Rectal smooth muscle tissue (tissue), 1 donor: ENCODE data around the gene TFPI2.

Source experiments
- H3K27ac ChIP-seq: one replicate; pipeline ENCODE4 v1.7.0; 2013; ENCODE audit warnings: low read depth, low read length, inconsistent platforms
- H3K27me3 ChIP-seq: one replicate; pipeline ENCODE4 v1.7.0; 2013; ENCODE audit warnings: low read length; ENCODE audit not compliant: control insufficient read depth, insufficient read depth
- H3K36me3 ChIP-seq: one replicate; pipeline ENCODE4 v1.7.0; 2013; ENCODE audit warnings: low read length; ENCODE audit not compliant: control insufficient read depth, insufficient read depth
- H3K4me1 ChIP-seq: one replicate; pipeline ENCODE4 v1.7.0; 2013; ENCODE audit warnings: low read length; ENCODE audit not compliant: control insufficient read depth, insufficient read depth
- H3K4me3 ChIP-seq: one replicate; pipeline ENCODE4 v1.7.0; 2013; ENCODE audit warnings: low read length
- H3K9ac ChIP-seq: one replicate; pipeline ENCODE4 v1.7.0; 2013; ENCODE audit warnings: low read length

Gene TFPI2, protein sequence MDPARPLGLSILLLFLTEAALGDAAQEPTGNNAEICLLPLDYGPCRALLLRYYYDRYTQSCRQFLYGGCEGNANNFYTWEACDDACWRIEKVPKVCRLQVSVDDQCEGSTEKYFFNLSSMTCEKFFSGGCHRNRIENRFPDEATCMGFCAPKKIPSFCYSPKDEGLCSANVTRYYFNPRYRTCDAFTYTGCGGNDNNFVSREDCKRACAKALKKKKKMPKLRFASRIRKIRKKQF

DNA sequence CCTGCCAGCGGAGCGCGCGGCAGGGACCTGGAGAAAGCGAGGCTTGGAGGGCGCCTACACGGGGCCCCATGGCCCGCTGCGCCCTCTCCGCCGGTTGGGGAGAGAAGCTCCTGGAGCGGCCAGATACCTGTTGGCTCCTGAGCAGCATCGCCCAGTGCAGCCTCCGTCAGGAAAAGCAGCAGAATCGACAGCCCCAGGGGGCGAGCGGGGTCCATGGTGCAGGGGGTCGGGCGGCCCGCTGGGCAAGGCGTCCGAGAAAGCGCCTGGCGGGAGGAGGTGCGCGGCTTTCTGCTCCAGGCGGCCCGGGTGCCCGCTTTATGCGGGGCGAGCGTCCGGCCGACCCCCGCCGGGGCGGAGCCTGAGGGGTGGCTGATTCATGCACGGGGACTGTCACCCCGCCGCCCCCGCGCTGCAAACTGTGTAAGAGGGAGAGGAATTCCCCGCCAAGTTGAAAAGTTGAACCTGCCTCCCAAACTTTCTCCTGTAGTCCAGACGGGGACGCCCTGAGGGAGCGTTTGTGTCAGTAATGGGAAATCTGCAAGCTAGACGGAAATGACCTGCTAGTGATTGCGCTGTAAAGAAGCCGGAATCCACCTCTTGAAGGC, at the start of gene TFPI2:
TFPI2 (minus strand) TSS at position 290 of the 605 bp plus-strand sequence; CDS start at position 215, 75 bp downstream.
- Histone ChIP-seq H3K4me3 (peak within 1 kb of the TSS; percentile 71), H3K36me3 (no peaks in the 10 kb centered on the region), H3K4me1 (peaks cover 2% of the 10 kb centered on the region), H3K27me3 (no peaks in the 10 kb centered on the region), H3K27ac (no peak within 1 kb of the TSS), H3K9ac (no peak within 1 kb of the TSS)

DNA sequence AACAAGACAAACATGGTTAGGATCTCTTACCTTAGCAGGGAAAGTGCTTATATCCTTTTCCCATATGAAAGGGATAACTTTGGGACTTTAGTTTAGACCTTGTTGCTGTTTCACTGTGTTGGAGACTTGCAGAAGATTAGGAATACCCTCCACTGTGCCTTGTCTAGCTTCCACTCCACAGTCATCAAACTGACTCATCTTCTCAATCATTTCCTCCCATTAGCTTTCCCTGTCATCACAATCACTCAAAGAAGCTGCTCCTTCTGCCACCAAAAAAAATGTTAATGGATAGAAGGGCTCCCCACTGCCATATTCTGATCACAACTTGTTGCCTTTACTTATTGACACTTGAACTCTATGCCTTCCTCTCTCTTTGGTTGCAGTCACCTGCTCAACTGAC, 47.7 kb upstream of the TFPI2 start:
- H3K27me3 ChIP-seq, result no peaks in the 10 kb centered on the region
- H3K4me1 ChIP-seq, result no peaks in the 10 kb centered on the region
- H3K4me3 ChIP-seq, result no peak overlapping the region
- H3K9ac ChIP-seq, result no peak overlapping the region
- no peak overlapping the region for H3K27ac ChIP-seq
- no peaks in the 10 kb centered on the region for H3K36me3 ChIP-seq

DNA sequence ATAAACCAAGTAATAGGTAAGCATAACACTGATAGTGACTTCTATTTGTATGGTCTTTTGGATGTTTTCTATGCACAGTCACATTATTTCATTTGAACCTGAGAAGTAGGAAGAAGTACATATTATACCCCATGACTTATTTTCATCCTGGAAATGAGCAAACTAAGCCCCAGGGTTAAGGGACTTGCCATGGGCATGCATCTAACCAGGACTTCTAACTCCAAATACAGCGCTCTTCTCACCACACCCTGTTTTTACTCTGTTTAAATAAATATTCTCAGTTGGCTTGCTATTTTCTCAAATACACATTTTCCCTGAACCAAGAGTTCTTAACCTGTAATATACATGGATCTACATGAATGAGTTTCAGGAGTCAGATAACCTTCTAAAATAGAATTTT, 47.3 kb upstream of the TFPI2 start:
- H3K27ac ChIP-seq, result no peak overlapping the region
- no peak overlapping the region for H3K9ac ChIP-seq

DNA sequence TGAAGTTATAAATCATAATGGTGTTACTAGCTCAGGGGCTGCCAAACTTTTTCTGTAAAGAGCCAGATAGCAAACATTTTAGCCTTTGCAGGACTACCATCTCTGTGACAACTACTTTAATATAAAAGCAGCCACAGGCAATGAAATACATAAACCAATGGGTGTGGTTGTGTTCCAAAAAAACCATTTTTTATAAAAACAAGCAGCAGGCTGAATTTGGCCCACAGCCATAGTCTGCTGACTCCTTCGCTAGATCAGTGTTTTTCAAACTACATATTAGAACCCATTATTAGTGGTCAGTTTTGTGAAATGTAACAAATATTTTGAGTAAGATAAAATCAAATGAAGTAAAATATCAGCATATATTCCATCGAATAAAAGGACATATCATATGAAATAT, 44.5 kb upstream of the TFPI2 start:
- H3K27me3 ChIP-seq, result no peaks in the 10 kb centered on the region
- no peaks in the 10 kb centered on the region for H3K36me3 ChIP-seq
- H3K4me3 ChIP-seq, result no peak overlapping the region
- H3K9ac ChIP-seq, result no peak overlapping the region
- no peaks in the 10 kb centered on the region for H3K4me1 ChIP-seq
- no peak overlapping the region for H3K27ac ChIP-seq

More for the DNA sequence above, 47.3 kb upstream of the TFPI2 start:
- H3K4me3 ChIP-seq, result no peak overlapping the region
- H3K36me3 ChIP-seq, result no peaks in the 10 kb centered on the region
- H3K27me3 ChIP-seq, result no peaks in the 10 kb centered on the region
- no peaks in the 10 kb centered on the region for H3K4me1 ChIP-seq

DNA sequence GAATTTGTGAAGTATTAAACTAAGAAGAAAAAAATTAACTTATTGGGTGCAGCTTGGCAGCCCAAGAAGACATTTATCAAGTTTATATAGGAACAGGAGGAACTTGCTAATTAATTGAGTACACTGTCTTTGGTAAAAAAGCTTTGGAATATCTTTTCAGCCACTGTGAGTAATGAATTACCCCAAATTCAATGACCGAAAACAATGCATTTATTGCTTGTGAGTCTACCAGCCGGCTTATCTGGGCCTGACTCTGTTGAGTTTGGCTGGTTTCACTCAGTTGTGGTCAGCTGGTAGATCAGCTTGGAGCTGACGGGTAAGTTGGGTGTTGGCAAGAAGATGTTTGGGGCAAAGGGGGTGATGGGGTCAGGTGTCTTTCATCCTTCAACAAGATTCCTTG, 42.6 kb upstream of the TFPI2 start:
- no peak overlapping the region for H3K4me3 ChIP-seq
- no peaks in the 10 kb centered on the region for H3K4me1 ChIP-seq
- H3K27me3 ChIP-seq, result no peaks in the 10 kb centered on the region
- no peaks in the 10 kb centered on the region for H3K36me3 ChIP-seq
- H3K27ac ChIP-seq, result no peak overlapping the region
- no peak overlapping the region for H3K9ac ChIP-seq

DNA sequence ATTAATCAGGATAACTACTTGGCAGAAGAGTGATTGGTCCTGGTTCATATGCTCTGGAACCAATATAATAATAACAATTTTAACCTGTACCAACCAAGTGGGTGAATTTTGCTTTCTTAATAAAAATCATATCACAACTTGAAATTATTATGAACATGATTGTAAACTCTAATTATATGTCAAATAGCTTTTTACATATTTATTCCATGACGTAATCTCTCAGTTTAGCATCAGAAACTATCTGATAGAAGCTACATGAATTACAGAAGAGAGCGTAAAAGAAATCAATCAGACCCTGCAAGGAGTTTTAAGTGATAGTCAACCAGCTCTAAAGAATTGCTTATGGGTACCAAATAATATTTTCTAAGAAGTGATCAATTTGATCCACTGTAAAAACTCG, 41.1 kb upstream of the TFPI2 start:
- Histone ChIP-seq H3K4me3 (no peak overlapping the region), H3K9ac (no peak overlapping the region), H3K27ac (no peak overlapping the region), H3K36me3 (peaks cover 2% of the 10 kb centered on the region), H3K4me1 (peaks cover 3% of the 10 kb centered on the region), H3K27me3 (no peaks in the 10 kb centered on the region)

DNA sequence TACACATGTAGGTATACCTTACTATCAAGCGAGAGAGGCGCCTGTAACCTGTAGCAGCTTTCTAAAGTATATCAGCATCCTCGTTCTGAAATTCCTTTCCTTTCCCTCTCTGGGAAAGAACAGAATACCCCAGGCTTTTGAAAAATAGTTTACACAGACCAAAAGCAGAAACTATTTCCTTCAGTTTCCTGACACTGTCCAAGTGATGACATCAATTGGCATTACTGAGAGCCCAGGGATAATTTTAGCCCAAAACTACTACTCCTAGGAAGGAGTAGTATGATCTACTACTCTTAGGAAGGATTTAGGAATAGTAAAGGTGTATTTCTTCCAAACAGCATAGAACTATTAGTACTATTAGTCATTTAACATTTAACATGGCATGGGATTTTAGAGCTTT, 37.0 kb upstream of the TFPI2 start:
- Histone ChIP-seq H3K9ac (no peak overlapping the region), H3K4me3 (no peak overlapping the region), H3K27ac (no peak overlapping the region), H3K4me1 (peaks cover 3% of the 10 kb centered on the region), H3K27me3 (no peaks in the 10 kb centered on the region), H3K36me3 (peaks cover 2% of the 10 kb centered on the region)

DNA sequence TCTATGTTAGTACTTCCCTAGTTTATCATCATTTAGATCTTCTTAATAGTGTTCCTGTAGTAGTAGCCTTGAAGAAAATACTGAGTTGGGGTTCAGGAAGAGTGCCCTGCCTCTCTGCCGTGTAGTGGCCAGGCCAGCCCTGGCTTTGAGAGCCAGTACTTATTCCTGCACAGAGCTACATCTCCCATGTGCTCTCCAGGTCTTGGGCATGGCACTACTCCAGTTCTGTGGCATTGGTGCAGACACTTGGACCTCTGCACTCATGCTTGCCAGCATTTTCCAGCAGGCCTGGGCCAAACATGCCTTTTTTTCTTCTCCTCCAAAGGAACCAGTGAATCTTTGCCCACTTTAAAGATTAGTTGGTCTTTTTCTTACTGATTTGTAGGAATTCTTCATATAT, 36.2 kb upstream of the TFPI2 start:
- H3K36me3 ChIP-seq, result peaks cover 2% of the 10 kb centered on the region
- peaks cover 3% of the 10 kb centered on the region for H3K4me1 ChIP-seq
- no peak overlapping the region for H3K9ac ChIP-seq
- no peak overlapping the region for H3K27ac ChIP-seq
- no peaks in the 10 kb centered on the region for H3K27me3 ChIP-seq
- H3K4me3 ChIP-seq, result no peak overlapping the region

DNA sequence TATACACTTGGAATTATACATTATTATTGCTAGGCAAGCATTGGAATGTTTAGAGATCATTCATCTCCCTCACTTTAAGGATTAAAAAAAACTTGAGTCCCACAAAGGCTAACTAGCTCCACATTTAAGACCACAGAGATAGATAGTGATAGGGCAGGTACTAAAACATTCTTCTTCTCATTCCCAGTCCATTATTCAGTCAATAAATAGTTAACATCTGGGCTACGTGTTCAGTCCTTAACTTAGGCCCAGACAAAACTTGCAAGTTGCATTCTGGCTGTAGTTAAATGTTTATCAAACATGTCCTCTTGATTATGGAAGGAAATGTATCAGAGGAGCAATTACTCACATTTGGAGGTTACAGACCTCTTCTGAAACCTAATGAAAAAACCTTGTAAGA, 33.4 kb upstream of the TFPI2 start:
- no peaks in the 10 kb centered on the region for H3K27me3 ChIP-seq
- no peak overlapping the region for H3K9ac ChIP-seq
- no peak overlapping the region for H3K27ac ChIP-seq
- H3K4me1 ChIP-seq, result peaks cover 3% of the 10 kb centered on the region
- H3K36me3 ChIP-seq, result peaks cover 2% of the 10 kb centered on the region
- no peak overlapping the region for H3K4me3 ChIP-seq

DNA sequence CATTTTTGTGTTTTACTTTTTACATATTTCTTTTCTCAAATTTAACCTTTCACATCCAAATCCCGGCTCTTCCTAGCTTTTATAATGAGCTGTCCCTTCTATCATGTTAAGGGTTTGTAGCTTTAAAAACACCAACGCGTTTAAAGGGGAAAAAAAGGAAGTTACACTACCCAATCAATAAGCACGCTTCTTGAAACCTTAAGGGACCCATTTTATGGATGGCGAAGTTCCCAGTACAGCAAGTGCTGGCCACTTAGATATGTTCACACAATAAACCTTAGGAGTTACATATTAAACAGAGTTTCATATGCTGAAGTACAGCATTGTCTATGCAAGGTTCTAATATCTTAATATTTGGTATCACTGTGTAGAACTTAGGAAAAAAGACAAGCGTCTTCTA, 32.7 kb upstream of the TFPI2 start:
- H3K36me3 ChIP-seq, result peaks cover 2% of the 10 kb centered on the region
- H3K9ac ChIP-seq, result no peak overlapping the region
- peak overlapping the region; percentile 39 for H3K4me3 ChIP-seq
- no peaks in the 10 kb centered on the region for H3K27me3 ChIP-seq
- peaks cover 3% of the 10 kb centered on the region for H3K4me1 ChIP-seq
- H3K27ac ChIP-seq, result no peak overlapping the region

DNA sequence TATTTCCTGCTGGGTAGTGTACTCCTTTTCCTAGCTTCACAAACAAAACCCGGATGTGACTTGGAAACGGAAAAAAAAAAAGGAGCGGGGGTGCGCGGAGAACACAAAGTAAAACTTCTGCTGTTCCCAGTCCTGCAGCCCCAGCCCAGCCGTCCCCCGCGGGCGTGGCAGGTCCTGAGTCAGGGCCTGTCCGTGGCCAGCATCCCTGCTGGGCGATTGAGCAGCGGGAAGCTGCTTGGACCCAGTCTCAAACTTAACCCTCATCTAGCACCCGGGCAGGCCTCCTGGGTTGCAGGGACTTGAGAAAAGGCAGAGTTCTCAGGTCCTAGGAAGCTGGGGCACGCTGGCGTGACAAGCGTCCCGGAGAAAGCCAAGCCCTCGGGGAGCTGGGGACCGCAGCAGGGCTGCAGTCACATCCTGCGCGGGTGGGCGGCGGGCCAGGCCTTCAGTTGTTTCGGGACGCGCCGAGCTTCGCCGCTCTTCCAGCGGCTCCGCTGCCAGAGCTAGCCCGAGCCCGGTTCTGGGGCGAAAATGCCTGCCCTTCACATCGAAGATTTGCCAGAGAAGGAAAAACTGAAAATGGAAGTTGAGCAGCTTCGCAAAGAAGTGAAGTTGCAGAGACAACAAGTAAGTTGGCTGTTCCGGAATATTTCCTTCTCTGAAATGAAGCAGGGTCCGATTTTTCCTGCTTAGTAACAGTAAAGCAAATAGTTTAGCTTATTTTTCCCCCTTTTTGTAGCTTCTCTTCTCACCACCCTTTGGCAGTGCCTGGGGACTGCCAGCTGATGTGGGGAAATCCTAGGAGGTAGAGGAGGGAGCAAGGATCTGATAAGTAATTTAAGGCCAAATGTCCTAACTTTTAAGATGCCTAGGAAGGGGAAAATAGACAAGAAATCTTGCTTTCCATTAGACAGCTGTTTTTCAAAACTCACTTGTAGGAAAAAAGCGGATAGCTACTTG, 31.3 kb upstream of the TFPI2 start, which contains the start of gene GNG11:
GNG11 (plus strand) TSS at position 129 of the 960 bp plus-strand sequence; CDS start at position 532, 403 bp downstream.
- Histone ChIP-seq H3K4me3 (peak within 1 kb of the TSS; percentile 72), H3K27me3 (no peaks in the 10 kb centered on the region), H3K36me3 (peaks cover 1% of the 10 kb centered on the region), H3K4me1 (no peaks in the 10 kb centered on the region), H3K27ac (peak within 1 kb of the TSS; percentile 81), H3K9ac (peak within 1 kb of the TSS; percentile 25)

DNA sequence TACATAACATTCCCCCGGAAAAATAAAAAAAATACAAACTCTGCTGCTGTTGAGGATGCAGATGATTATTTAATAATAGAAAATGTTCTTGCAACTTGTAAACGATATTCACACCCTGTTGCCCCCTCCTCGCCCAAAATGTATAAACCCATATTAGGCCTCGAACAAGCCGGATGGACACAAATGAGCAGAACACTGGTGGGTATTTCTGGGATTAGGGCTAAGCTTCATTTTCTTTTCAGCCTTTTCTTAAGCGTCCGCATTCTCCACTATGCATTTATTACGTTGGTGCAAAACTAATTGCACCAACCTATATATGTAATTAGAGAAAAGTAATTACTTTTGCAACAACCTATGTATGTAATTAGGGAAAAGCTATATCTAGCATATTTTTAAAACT, 30.6 kb upstream of the TFPI2 start:
- Histone ChIP-seq H3K4me3 (peak overlapping the region; percentile 72), H3K36me3 (no peaks in the 10 kb centered on the region), H3K9ac (no peak overlapping the region), H3K4me1 (no peaks in the 10 kb centered on the region), H3K27me3 (no peaks in the 10 kb centered on the region), H3K27ac (peak overlapping the region; percentile 81)
